Coronary artery (tissue), 2 donors: ENCODE results near the gene FAM193A.

ENCODE experiments used
- DNase-seq: peaks from one replicate; pipeline ENCODE4 v3.0.0-alpha.2; 2017; ENCODE audit warnings: low spot score
- H3K27ac ChIP-seq, 2 donors: fragments of 200-600 bp; sonication (generic); one replicate each; pipeline ENCODE4 v1.5.1; 2016 to 2019
- H3K4me3 ChIP-seq: fragments of 200-600 bp; sonication (generic); 2 replicates; pipeline ENCODE4 v1.5.1; 2016; ENCODE audit warnings: mild to moderate bottlenecking, moderate library complexity
- TF ChIP-seq, protein P1 (sequence below): fragments of 200-600 bp; sonication (generic); IDR thresholded peaks from one replicate; pipeline ENCODE4 v1.5.1; 2019; ENCODE audit warnings: antibody characterized with exemption

Gene FAM193A

DNA sequence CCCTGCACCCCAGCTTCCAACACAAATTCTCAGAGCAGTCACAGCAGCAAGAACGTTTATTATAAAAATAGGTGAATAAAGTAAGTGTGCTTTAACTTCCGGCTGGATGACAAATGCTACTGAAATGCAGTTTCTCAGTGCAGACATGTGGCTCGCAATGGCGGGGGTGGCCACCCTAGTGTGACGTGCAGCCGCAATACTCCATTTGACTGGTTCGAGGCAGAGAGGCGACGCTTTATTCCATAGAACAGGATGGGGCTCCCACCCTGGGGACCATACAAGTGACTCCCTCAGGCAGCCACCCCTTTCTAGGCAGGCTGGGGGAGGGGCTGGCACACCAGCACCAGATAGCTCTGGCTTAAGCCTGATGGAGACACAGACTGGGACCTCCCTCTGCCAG is 205.2 kb downstream of the FAM193A start:
- no peak overlapping the region for H3K4me3 ChIP-seq
- no peak for DNase-seq
- H3K27ac ChIP-seq: peak overlapping the region; percentile 46
- TF ChIP-seq, protein P1, sequence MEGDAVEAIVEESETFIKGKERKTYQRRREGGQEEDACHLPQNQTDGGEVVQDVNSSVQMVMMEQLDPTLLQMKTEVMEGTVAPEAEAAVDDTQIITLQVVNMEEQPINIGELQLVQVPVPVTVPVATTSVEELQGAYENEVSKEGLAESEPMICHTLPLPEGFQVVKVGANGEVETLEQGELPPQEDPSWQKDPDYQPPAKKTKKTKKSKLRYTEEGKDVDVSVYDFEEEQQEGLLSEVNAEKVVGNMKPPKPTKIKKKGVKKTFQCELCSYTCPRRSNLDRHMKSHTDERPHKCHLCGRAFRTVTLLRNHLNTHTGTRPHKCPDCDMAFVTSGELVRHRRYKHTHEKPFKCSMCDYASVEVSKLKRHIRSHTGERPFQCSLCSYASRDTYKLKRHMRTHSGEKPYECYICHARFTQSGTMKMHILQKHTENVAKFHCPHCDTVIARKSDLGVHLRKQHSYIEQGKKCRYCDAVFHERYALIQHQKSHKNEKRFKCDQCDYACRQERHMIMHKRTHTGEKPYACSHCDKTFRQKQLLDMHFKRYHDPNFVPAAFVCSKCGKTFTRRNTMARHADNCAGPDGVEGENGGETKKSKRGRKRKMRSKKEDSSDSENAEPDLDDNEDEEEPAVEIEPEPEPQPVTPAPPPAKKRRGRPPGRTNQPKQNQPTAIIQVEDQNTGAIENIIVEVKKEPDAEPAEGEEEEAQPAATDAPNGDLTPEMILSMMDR: no peak

DNA sequence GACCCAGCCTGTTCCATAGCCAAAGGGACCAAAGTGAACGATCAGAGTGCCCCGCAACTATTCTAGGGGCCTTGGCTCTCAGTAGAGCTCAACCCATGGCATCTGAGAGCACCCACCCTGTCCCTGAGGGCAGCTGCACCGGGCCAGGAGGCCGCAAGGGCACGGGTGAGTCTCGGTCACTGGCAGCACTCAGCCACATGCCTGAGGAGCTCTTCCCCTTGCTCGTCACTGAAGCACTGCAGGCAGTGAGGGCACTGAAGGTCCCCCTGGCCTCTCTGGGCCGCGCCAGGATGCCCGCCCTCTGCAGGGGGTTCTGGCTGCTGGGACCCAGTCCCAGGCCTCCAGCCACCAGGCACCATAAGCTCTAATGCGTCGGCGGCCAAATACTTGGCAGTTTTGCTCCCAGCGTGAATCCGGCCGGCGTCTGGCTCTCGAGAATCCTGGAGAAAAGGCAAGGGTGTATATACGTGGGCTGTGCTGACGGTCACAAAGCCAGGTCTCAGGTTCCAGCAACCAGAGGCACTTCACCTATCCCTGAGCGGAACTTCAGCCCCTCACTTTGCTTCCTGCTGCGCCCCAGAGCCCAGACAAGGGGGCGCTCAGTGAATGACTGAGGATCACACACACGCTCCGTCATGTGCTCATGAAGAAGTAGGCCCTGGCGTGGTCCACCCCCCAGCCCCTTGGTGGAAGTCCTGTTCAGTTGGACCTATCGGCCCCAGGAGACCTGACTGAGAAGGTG is 205.8 kb downstream of the FAM193A start:
- TF ChIP-seq, protein P1: no peak
- H3K4me3 ChIP-seq: no peak overlapping the region
- DNase-seq: no peak

DNA sequence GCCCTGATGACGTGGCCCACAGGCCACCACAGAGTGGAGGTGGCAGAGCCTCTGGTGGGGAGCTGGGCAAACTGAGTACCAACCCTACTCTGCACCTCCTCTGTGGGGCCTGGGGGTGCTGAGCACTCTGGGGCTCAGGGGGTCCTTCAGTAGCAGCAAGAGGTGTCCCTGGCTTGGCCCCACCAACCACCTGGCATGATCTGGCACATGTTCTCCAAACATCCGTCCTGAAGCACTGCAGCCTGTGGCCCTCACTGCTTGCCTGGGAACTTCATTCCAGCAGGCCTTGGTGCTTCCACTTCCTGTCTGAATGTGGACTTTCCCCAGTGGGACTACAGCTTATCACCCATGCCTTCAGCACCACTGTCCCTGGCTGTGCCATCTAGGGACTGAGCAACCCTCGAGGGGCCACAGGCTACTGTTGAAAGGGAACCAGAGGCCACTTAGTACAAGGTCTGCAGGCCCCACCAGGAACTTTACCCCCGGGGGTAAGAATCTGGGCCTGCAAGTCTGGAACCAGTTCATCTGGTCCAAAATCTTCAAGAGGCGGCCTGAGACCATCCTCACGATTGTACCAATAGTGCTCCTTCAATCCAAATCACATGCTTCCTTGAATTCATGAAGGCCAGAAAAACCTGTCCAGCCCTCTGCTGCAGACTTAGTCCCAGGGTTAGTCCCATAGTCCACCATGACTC is 206.5 kb downstream of the FAM193A start:
- DNase-seq: no peak
- no peak overlapping the region for H3K4me3 ChIP-seq
- H3K27ac ChIP-seq: no peak overlapping the region
- TF ChIP-seq, protein P1: no peak

More for the DNA sequence above, 205.8 kb downstream of the FAM193A start:
- H3K27ac ChIP-seq: peak overlapping the region; percentile 46

DNA sequence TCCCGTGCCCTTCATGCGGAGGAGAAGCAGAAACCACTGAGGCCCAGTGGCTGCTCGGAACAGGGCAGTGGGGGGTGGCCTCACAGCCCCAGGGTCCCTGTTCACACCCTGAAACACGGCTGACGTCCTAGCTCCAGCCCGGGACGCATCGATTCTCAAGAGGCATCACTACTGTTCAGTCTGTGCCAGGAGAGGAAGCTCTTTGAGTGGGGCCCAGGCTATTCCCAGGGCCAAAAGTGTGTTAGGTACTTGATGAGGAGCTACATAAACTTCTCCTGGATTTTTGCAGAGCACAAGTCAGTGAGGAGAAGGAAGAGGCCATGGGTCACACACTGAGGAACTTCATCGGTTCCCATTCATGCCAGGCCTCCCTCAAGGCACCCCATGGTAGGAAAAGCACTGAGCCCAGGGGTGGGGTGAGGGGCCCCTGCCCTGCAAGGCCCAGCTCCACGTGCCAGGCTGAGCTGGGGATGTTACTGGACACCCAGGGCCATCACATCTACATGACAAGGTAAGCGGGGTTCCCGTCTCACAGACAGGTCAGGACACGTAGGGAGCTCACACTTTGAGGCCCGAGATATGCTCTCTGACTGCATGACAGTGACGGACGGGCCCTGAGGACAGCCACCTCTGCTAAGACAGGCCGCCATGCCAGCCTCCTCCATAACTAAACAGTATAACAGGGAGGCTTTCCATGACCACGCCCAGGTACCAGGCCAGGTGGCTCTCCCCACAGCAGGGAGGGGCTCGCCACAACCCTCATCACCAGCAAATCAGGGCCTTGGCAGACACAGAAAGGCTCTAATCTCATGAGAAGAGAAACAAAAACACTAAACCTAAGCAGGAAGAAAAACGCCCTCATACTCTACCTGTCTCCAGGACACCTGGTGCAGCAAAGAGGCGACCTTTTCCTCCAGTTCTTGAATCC is 207.3 kb downstream of the FAM193A start:
- Histone ChIP-seq H3K4me3 (no peak overlapping the region), H3K27ac (no peak overlapping the region)
- no peak for DNase-seq
- TF ChIP-seq, protein P1: no peak

DNA sequence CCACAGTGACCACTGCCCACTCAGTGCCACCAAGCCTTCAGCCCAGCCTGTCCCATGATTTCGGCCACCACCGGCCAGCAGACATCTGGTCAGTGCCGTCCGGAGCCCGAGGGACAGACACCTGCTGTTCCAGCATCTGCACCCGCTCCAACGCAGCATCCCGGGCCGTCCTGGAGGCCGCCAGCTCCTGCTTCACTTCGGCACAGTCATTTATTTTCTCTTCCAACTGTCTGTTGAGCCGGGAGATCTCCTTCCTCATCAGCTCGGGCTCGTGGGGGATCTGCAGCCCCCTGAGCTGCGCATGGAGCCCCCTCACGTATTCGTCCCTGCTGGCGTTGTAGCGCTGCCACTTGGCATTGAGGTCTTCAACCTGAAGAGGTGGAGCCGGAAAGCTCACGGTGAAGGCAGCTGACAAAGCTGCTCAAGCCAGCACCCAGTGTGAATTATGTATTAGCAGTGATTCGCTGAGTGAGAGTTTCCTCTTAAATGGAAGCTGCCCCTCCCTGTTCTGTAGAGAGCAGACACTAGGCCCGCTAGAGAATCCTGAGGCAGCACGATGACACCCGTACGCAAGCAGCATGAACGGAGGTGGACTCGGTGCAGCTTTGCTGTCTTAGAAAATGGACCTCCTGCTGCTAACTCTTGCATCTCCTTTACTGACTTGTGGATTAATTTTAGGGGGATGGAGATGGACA is 208.3 kb downstream of the FAM193A start:
- H3K27ac ChIP-seq: no peak overlapping the region
- DNase-seq: no peak
- H3K4me3 ChIP-seq: no peak overlapping the region
- TF ChIP-seq, protein P1: no peak

DNA sequence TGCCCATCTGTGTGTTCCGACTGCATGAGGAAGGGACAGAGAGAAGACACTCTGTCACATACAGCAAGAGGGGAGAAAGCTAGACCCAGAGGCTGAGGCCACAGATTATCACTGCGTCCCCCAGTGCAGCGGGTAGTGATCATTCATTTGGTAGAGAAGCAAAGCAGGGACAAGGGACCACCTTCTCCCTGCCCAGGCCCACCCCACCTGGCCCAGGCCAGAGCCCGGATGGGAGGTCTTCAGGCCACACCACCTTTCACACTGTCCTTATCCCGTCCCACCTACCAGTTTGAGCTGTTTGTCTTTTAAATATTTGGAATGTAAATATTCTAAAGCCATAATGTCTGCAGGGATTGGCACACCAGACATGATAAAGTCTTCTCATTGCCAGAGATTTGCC is 209.1 kb downstream of the FAM193A start:
- Histone ChIP-seq H3K27ac (peak overlapping the region; percentile 7 to 69), H3K4me3 (no peak overlapping the region)
- TF ChIP-seq, protein P1: no peak
- DNase-seq: no peak
